Progenitor cell of endocrine pancreas (in vitro differentiated cells): ENCODE measurements around the gene CENPK. TPM values are rescaled to one million over a fixed set of nuclear protein-coding genes. Genes with fewer than 3 reads are reported as not detected.
"Not testable (repeated sequence)": the region's sequence is repeated elsewhere in the genome, so short reads cannot be mapped to it uniquely, and the experiment has no call there.

ENCODE experiments used
- DNase-seq: peaks from one replicate; pipeline ENCODE4 v3.0.0; 2021; ENCODE audit warnings: low spot score; ENCODE audit not compliant: unreplicated experiment
- H3K27ac Mint-ChIP-seq: 2 replicates; pipeline ENCODE4 v1.8.0; 2021; ENCODE audit warnings: mild to moderate bottlenecking, moderate library complexity, mixed read lengths
- H3K27me3 Mint-ChIP-seq: 2 replicates; pipeline ENCODE4 v1.8.0; 2021; ENCODE audit warnings: mixed read lengths
- H3K36me3 Mint-ChIP-seq: 2 replicates; pipeline ENCODE4 v1.8.0; 2022; ENCODE audit warnings: mixed read lengths; ENCODE audit not compliant: insufficient read depth
- H3K4me1 Mint-ChIP-seq: 2 replicates; pipeline ENCODE4 v1.8.0; 2021; ENCODE audit warnings: low read depth, mixed read lengths
- H3K4me3 Mint-ChIP-seq: 2 replicates; pipeline ENCODE4 v1.8.0; 2021; ENCODE audit warnings: low read depth, mild to moderate bottlenecking, moderate library complexity, mixed read lengths
- H3K9me3 Mint-ChIP-seq: 2 replicates; pipeline ENCODE4 v1.8.0; 2021; ENCODE audit warnings: low read depth, mixed read lengths
- CTCF ChIP-seq: fragments of 200-600 bp; sonication (generic); IDR thresholded peaks from one replicate; pipeline ENCODE4 v1.5.0; 2021; ENCODE audit warnings: antibody characterized with exemption, mild to moderate bottlenecking; ENCODE audit not compliant: unreplicated experiment
- total RNA-seq: library from RNA; stranded (reverse); gene quantifications from 2 replicates; pipeline ENCODE4 v1.2.1, GENCODE V29; 2021

Gene CENPK
- total RNA-seq, 1 donor from 2014 or later = 36.3 TPM

GRCh38 chr5:65512170-65512937 is 50.6 kb downstream of the CENPK start:
- Mint-ChIP-seq H3K9me3 (no peaks in the 10 kb centered on the region), H3K4me1 (peaks cover under 1% of the 10 kb centered on the region), H3K4me3 (no peak overlapping the region), H3K27me3 (no peaks in the 10 kb centered on the region), H3K36me3 (peaks cover 2% of the 10 kb centered on the region), H3K27ac (no peak overlapping the region)
- DNase-seq = no peak
- TF ChIP-seq CTCF = no peak

- H3K4me3 Mint-ChIP-seq = no peak overlapping the region
- no peak for TF ChIP-seq CTCF
- DNase-seq = no peak
- no peaks in the 10 kb centered on the region for H3K36me3 Mint-ChIP-seq
- no peak overlapping the region for H3K27ac Mint-ChIP-seq
- H3K27me3 Mint-ChIP-seq = no peaks in the 10 kb centered on the region
- H3K9me3 Mint-ChIP-seq = no peaks in the 10 kb centered on the region
- peaks cover 2% of the 10 kb centered on the region for H3K4me1 Mint-ChIP-seq
Measured at GRCh38 chr5:65508978-65509377, 54.0 kb downstream of the CENPK start.

GRCh38 chr5:65506961-65507360 is 56.0 kb downstream of the CENPK start:
- H3K27me3 Mint-ChIP-seq = no peaks in the 10 kb centered on the region
- TF ChIP-seq CTCF = no peak
- no peak overlapping the region for H3K4me3 Mint-ChIP-seq
- peaks cover 3% of the 10 kb centered on the region for H3K36me3 Mint-ChIP-seq
- peaks cover 2% of the 10 kb centered on the region for H3K9me3 Mint-ChIP-seq
- H3K4me1 Mint-ChIP-seq = peaks cover 2% of the 10 kb centered on the region
- no peak overlapping the region for H3K27ac Mint-ChIP-seq
- no peak for DNase-seq

GRCh38 chr5:65489119-65489518 is 73.8 kb downstream of the CENPK start:
- Mint-ChIP-seq H3K27me3 (no peaks in the 10 kb centered on the region), H3K27ac (no peak overlapping the region), H3K4me3 (no peak overlapping the region), H3K4me1 (no peaks in the 10 kb centered on the region), H3K9me3 (no peaks in the 10 kb centered on the region), H3K36me3 (no peaks in the 10 kb centered on the region)
- DNase-seq = no peak
- no peak for TF ChIP-seq CTCF

GRCh38 chr5:65488038-65488687 is 74.8 kb downstream of the CENPK start:
- H3K4me3 Mint-ChIP-seq, H3K36me3 Mint-ChIP-seq, H3K27ac Mint-ChIP-seq, DNase-seq, H3K27me3 Mint-ChIP-seq, H3K9me3 Mint-ChIP-seq, H3K4me1 Mint-ChIP-seq: not testable (repeated sequence)
- TF ChIP-seq CTCF = peak; percentile 12

GRCh38 chr5:65486803-65487202 is 76.2 kb downstream of the CENPK start:
- not testable (repeated sequence) for H3K27ac Mint-ChIP-seq, DNase-seq, H3K36me3 Mint-ChIP-seq, H3K4me3 Mint-ChIP-seq, H3K9me3 Mint-ChIP-seq, H3K27me3 Mint-ChIP-seq
- H3K4me1 Mint-ChIP-seq = peaks cover 13% of the 10 kb centered on the region
